Left ventricle myocardium inferior (tissue), 1 donor: ENCODE data around the gene FFAR3. TPM values are rescaled to one million over a fixed set of nuclear protein-coding genes. Genes with fewer than 3 reads are reported as not detected.

ENCODE experiments used
- DNase-seq: peaks from one replicate; pipeline ENCODE4 v3.0.0-alpha.2; 2020
- H3K27ac ChIP-seq: fragments of 200-600 bp; replicated peaks from 2 replicates; pipeline ENCODE4 v1.8.0; 2021
- H3K27me3 ChIP-seq: fragments of 200-600 bp; 2 replicates; pipeline ENCODE4 v1.8.0; 2021; ENCODE audit warnings: low read depth
- H3K36me3 ChIP-seq: fragments of 200-600 bp; 2 replicates; pipeline ENCODE4 v1.8.0; 2021
- H3K4me1 ChIP-seq: fragments of 200-600 bp; 2 replicates; pipeline ENCODE4 v1.8.0; 2021
- H3K4me3 ChIP-seq: fragments of 200-600 bp; 2 replicates; pipeline ENCODE4 v1.8.0; 2021; ENCODE audit warnings: mild to moderate bottlenecking, moderate library complexity
- H3K9me3 ChIP-seq: fragments of 200-600 bp; replicated peaks from 2 replicates; pipeline ENCODE4 v1.8.0; 2021
- CTCF ChIP-seq: fragments of 200-600 bp; IDR thresholded peaks from 2 replicates; pipeline ENCODE4 v1.8.0; 2021; ENCODE audit warnings: antibody characterized with exemption, mild to moderate bottlenecking, borderline replicate concordance
- intact Hi-C: fragments of 100-400 bp; cut with micrococcal nuclease; formaldehyde crosslinking; loops from one replicate; pipeline ENCODE4 v1.11.0; 2022
- total RNA-seq: library from RNA; stranded (reverse); fragmentation: NEBNext Ultra II Directional; extraction: Animal tissue kit (Norgen Biotek cat#: 25700); gene quantifications from one replicate; pipeline ENCODE4 v1.2.1, GENCODE V29; 2021
- donor health status: DM: no; HTN: yes; CAD: no; lungs with severe emphysema.

FFAR3 gene
- total RNA-seq, 1 donor from 2014 or later = not detected

- peaks cover 96% of the 10 kb centered on the region for H3K27me3 ChIP-seq
- H3K4me1 ChIP-seq = no peaks in the 10 kb centered on the region
- DNase-seq = no peak
- intact Hi-C loops = no loop called here
- no peak for TF ChIP-seq CTCF
- no peaks in the 10 kb centered on the region for H3K9me3 ChIP-seq
- H3K36me3 ChIP-seq = no peaks in the 10 kb centered on the region
- no peak overlapping the region for H3K27ac ChIP-seq
- no peak overlapping the region for H3K4me3 ChIP-seq
Observed at GRCh38 chr19:35331551-35332214, 26.6 kb upstream of the FFAR3 start.

- intact Hi-C loops = no loop called here
- DNase-seq = no peak
- H3K27me3 ChIP-seq = peaks cover 96% of the 10 kb centered on the region
Observed at GRCh38 chr19:35332817-35333216, 25.4 kb upstream of the FFAR3 start.

GRCh38 chr19:35334144-35334753 lies 24.0 kb upstream of the FFAR3 start:
- H3K4me3 ChIP-seq = no peak overlapping the region
- no peaks in the 10 kb centered on the region for H3K9me3 ChIP-seq
- H3K36me3 ChIP-seq = no peaks in the 10 kb centered on the region
- H3K27me3 ChIP-seq = peaks cover 93% of the 10 kb centered on the region
- intact Hi-C loops = no loop called here
- no peak for TF ChIP-seq CTCF
- H3K4me1 ChIP-seq = no peaks in the 10 kb centered on the region
- DNase-seq = no peak
- no peak overlapping the region for H3K27ac ChIP-seq

More at GRCh38 chr19:35332817-35333216, 25.4 kb upstream of the FFAR3 start:
- no peak for TF ChIP-seq CTCF
- no peaks in the 10 kb centered on the region for H3K4me1 ChIP-seq
- H3K27ac ChIP-seq = no peak overlapping the region
- no peaks in the 10 kb centered on the region for H3K9me3 ChIP-seq
- no peak overlapping the region for H3K4me3 ChIP-seq
- H3K36me3 ChIP-seq = no peaks in the 10 kb centered on the region

GRCh38 chr19:35336166-35336955 lies 21.9 kb upstream of the FFAR3 start:
- intact Hi-C loops = no loop called here
- Histone ChIP-seq H3K9me3 (no peaks in the 10 kb centered on the region), H3K4me3 (no peak overlapping the region), H3K27me3 (peaks cover 79% of the 10 kb centered on the region), H3K27ac (no peak overlapping the region), H3K4me1 (no peaks in the 10 kb centered on the region), H3K36me3 (no peaks in the 10 kb centered on the region)
- no peak for TF ChIP-seq CTCF
- no peak for DNase-seq

- DNase-seq = no peak
- no peak for TF ChIP-seq CTCF
- Histone ChIP-seq H3K9me3 (no peaks in the 10 kb centered on the region), H3K27me3 (peaks cover 69% of the 10 kb centered on the region), H3K36me3 (no peaks in the 10 kb centered on the region), H3K4me1 (no peaks in the 10 kb centered on the region), H3K27ac (no peak overlapping the region), H3K4me3 (no peak overlapping the region)
- intact Hi-C loops = no loop called here
Observed at GRCh38 chr19:35337097-35337983, 20.9 kb upstream of the FFAR3 start.
